HS-5 (cell line): ENCODE measurements around the gene EXOSC6.
"Not testable (repeated sequence)": the region's sequence is repeated elsewhere in the genome, so short reads cannot be mapped to it uniquely, and the experiment has no call there.

Experiments
- DNase-seq: peaks from one replicate; pipeline ENCODE4 v3.0.0-alpha.2; 2012; ENCODE audit warnings: low read depth

The EXOSC6 gene

GRCh38 chr16:70251629-70252354 is at the start of gene EXOSC6:
Gene EXOSC6, minus strand, starts transcription at chr16:70251940. Its CDS starts 40 bp downstream, at chr16:70251900.
- peak; percentile 79 for DNase-seq

GRCh38 chr16:70301121-70301520 is 49.4 kb upstream of the EXOSC6 start:
- DNase-seq = no peak

DNA sequence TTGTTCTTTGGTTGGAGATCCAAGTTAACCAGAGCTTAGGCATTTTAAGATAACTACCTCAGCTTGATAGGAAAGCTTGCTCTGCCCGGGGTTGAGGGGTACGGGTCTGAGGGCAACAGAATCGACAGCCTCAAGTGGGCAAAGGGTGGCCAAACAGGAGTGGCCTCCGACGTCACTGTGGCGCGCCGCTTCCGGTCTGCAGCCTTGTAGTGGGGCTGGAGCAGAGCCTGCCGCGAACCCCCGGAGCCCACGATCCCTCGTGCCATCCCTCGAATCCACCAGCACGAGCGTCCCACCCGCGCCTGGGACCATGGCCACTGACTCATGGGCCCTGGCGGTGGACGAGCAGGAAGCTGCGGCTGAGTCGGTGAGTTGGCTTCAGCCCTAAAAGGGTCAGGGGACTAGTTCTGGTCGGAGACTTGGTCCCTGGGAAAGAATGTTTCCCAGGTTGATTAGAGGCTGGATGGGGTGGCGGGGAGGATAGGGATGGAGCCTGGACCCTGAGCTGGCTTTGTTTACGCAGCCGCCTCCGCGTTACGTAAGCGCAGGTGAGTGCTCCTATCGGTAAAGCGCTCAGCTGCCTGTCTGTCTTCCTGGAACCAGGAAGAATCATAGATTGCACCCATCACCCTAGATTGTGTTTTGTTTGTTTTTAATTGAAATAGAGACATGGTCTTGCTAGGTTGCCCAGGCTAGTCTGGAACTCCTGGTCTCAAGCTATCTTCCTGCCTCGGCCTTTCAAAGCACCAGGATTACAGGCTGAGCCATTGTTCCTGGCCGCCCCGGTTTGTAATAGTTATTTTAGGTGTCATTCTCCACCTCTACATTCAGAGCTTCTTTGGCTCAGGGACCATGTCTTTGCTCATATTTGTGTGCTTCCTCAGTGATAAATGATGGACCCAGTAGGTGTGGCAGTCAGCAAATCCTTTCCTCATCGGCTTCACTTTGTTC is 47.5 kb upstream of the EXOSC6 start, which contains the start of gene DDX19B:
DDX19B (plus strand) TSS at position 199 of the 951 bp plus-strand sequence; CDS start at position 311, 112 bp downstream.
- peak; percentile 32 for DNase-seq

- no peak for DNase-seq
These were observed 43.9 kb upstream of the EXOSC6 start for GRCh38 chr16:70295634-70296033.

- no peak for DNase-seq
These were observed 42.8 kb upstream of the EXOSC6 start for GRCh38 chr16:70294385-70295025.

DNA sequence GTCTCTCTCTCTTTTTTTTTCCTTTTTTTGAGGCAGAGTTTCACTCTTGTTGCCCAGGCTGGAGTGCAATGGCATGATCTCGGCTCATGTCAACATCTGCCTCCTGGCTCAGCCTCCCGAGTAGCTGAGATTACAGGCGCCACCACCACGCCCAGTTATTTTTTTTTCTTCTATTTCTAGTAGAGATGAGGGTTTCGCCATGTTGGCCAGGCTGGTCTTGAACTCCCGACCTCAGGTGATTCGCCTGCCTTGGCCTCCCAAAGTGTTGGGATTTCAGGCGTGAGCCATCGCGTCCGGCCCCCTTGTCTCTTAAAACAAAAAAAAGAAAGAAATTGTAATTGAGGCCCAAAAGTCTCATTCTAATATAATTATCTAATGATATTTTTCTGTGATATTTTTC is 40.4 kb upstream of the EXOSC6 start:
- not testable (repeated sequence) for DNase-seq

GRCh38 chr16:70290949-70291519 is 39.3 kb upstream of the EXOSC6 start:
- no peak for DNase-seq

GRCh38 chr16:70289229-70290094 is 37.7 kb upstream of the EXOSC6 start, which contains the start of gene AARS1:
Gene AARS1, minus strand, starts transcription at chr16:70289506. Its CDS starts 6,743 bp downstream, at chr16:70282763.
- DNase-seq = peak; percentile 99

DNA sequence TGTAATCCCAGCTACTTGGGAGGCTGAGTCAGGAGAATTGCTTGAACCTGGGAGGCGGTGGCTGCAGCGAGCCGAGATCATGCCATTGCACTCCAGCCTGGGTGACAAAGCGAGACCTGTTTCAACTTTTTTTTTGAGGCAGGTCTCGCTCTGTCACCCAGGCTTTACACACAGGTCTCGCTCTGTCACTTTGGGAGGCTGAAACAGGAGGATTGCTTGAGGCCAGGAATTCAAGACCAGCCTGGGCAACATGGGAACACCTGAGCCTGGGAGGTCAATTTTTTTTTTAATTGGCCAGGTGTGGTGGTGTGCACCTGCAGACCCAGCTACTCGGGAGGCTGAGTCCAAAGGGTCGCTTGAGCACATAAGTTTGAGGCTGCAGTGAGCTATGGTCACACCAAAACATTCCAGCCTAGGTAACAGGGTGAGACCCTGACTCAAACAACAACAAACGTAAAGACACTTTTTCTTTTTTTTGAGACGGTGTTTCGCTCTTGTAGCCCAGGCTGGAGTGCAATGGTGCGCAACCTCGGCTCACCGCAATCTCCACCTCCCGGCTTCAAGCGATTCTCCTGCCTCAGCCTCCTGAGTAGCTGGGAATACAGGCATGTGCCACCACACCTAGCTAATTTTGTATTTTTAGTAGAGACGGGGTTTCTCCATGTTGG is 35.7 kb upstream of the EXOSC6 start:
- DNase-seq = not testable (repeated sequence)

- no peak for DNase-seq
These were observed 24.7 kb upstream of the EXOSC6 start for GRCh38 chr16:70276392-70276791.

GRCh38 chr16:70271696-70272095 is 20.0 kb upstream of the EXOSC6 start:
- DNase-seq = no peak

DNA sequence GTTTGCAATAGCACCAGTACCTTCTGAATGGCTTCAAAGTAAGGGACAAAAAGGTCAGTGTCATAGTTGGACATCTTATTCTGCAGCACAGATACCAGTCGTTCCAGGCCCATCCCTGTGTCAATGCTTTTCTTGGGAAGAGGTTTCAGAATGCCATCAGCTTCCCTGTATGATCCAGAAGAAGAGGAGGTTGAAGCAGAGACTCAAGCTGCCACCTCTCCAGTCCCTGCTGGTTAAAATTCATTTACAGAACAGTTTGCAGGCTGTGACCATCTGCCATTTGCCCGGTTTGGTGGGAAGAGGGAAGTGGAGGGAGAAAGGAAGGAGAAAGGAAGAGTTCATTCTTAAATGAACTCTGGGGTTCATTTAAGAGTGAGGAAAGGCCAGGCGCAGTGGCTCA is 18.4 kb upstream of the EXOSC6 start:
- DNase-seq = no peak

- DNase-seq = no peak
These were observed 17.7 kb upstream of the EXOSC6 start for GRCh38 chr16:70269471-70269870.

- DNase-seq = not testable (repeated sequence)
These were observed 16.2 kb upstream of the EXOSC6 start for GRCh38 chr16:70267922-70268321.

- no peak for DNase-seq
These were observed 15.8 kb upstream of the EXOSC6 start for GRCh38 chr16:70267516-70267915.

DNA sequence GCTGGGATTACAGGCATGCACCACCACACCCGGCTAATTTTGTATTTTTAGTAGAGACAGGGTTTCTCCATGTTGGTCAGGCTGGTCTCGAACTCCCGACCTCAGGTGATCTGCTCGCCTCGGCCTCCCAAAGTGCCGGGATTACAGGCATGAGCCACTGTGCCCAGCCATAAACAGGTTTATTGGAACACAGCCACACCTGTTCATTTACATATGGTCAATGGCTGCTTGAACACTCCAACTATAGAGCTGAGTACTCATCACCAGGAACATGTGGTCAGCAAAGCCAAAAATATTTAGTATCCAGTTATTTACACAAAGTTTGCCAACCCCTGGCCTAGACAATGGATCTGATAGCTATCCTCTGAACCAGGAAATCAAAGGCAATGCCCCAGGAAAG is 8.2 kb upstream of the EXOSC6 start:
- not testable (repeated sequence) for DNase-seq

DNA sequence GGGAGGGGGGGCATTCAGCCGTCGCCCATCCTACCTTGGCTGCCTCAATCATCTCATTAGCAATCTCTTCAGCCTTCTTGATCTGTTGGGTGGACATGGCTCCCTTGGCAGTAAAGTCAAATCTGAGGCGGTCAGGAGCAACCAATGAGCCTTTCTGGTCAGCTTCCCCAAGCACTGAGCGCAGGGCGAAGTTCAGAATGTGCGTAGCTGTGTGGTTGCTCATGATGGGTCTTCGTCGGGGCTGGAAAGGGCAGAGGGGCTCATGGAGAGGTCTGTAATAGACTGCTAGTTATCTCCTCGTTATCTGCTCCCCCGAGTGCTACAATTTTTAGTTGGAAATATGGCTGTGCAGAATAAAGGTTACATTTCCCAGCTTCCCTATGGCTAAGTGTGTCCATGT is 7.2 kb upstream of the EXOSC6 start:
- no peak for DNase-seq

DNA sequence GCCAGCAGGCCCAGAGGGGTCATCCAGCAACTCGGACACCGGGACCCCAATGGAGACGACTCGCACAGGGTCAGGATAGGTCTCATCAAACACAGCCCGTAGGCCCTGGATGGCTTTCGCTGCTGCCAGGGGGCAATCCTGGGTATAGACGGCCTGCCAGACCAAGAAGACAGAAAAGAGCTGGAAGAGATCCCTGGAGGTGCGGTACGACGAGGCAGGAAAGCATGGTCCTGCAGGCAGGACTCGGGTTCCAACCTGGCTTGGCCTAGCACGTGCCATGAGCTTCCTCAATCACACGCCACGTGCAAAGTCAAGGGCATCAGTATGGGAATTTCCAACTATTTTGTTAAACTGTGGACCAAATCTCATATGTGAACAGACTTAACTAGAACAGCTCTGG is 6.3 kb upstream of the EXOSC6 start:
- DNase-seq = no peak

GRCh38 chr16:70257391-70257790 is 5.7 kb upstream of the EXOSC6 start:
- DNase-seq = no peak

DNA sequence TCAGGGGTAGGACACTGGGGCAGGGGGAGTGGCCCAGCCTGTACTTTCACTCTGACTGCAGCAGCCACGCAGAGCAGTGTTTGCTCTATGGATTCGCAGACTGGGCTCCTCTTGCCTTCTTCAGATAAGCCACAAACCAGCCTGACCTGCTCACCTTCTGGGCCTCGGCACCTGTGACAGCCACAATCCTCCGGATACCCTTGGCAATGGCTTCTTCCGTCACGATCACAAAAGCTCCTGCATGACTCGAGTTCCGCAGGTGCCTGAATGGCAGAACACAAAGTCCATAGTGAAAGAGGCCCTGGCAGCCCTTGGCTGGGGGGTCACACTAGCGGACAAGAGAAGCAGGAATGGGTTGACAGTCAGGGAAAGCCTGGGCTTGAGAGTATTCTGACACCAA is 3.8 kb upstream of the EXOSC6 start:
- DNase-seq = no peak

- DNase-seq = no peak
These were observed 3.2 kb upstream of the EXOSC6 start for GRCh38 chr16:70254965-70255286.
